Fibroblast of lung (primary cell): Measurements from ENCODE around the gene AKAP13.

Source experiments
- EZH2 ChIP-seq: IDR thresholded peaks from 2 replicates; pipeline ENCODE4 v1.5.1; 2012; ENCODE audit warnings: low read length, control low read depth, mild to moderate bottlenecking; ENCODE audit errors: missing control alignments
- TF ChIP-seq, protein P1 (sequence below), 2 donors: IDR thresholded peaks in 1 of 2; conservative IDR thresholded peaks in 1 of 2; 1 replicate in 1 of 2; 2 replicates in 1 of 2; pipeline ENCODE4 v1.5.1; 2011 to 2012; ENCODE audit warnings: low read length in 2 of 2, control low read depth in 1 of 2, inconsistent platforms in 1 of 2, low read depth in 1 of 2, mild to moderate bottlenecking in 1 of 2

DNA sequence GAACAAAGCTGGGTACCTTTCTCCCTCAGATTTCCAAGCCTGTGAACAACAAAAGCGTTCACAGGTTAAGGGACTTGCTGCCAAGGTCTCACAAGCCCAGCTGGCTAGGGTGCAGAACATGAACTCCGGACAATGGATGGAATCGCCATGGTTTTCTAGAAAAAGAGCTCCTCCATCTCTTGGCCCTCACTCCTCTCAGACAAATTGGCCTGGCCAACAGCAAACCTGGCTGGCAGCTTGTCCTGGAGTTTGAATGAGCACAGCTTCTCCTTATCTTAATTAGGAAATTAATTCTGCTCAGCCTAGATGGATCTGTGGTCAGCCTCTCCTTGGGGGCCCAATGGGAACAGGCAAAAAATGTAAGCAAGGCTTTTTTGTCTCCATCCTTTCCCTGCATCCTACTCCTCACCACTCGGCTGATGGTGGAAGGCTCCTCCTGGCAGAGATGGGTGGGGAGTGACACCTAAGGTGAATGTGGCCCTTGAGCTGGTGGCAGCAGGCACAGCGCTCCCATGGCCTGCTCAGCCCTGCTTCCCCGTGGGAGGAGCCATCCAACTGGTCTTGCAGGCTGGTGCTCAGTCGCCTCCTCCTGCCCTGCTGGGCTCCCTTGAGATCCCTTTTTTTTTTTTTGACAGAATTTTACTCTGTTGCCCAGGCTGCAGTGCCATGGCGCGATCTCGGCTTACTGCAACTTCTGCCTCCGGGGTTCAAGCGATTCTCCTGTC, 408.5 kb downstream of the AKAP13 start:
- TF ChIP-seq, protein P1, sequence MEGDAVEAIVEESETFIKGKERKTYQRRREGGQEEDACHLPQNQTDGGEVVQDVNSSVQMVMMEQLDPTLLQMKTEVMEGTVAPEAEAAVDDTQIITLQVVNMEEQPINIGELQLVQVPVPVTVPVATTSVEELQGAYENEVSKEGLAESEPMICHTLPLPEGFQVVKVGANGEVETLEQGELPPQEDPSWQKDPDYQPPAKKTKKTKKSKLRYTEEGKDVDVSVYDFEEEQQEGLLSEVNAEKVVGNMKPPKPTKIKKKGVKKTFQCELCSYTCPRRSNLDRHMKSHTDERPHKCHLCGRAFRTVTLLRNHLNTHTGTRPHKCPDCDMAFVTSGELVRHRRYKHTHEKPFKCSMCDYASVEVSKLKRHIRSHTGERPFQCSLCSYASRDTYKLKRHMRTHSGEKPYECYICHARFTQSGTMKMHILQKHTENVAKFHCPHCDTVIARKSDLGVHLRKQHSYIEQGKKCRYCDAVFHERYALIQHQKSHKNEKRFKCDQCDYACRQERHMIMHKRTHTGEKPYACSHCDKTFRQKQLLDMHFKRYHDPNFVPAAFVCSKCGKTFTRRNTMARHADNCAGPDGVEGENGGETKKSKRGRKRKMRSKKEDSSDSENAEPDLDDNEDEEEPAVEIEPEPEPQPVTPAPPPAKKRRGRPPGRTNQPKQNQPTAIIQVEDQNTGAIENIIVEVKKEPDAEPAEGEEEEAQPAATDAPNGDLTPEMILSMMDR (conservative IDR thresholded peaks at IDR 0.05 in 1 of 2, IDR thresholded peaks at IDR 0.05 in 1 of 2; ENCODE audit: low read depth in 1 of 2, low read length in 2 of 2): no peak
- TF ChIP-seq EZH2: no peak
